Colon (tissue), 2 donors: Measurements from ENCODE around the gene RHEB.

Experiments
- FAIRE-seq: peaks from 2 replicates; lab custom pipeline; 2012; peaks lifted over from hg19 to GRCh38; lab: Jason Lieb, UNC
- donor health status: control.
- donor health status: control.

Gene RHEB

GRCh38 chr7:151470711-151471110 lies 49.0 kb downstream of the RHEB start:
- no peak for FAIRE-seq

- FAIRE-seq = no peak
Measured at GRCh38 chr7:151469281-151469680, 50.4 kb downstream of the RHEB start.

GRCh38 chr7:151468217-151469018 lies 51.3 kb downstream of the RHEB start:
- no peak for FAIRE-seq

- no peak for FAIRE-seq
Measured at GRCh38 chr7:151465169-151465568, 54.5 kb downstream of the RHEB start.

- FAIRE-seq = no peak
Measured at GRCh38 chr7:151462306-151462779, 57.4 kb downstream of the RHEB start.

GRCh38 chr7:151461942-151462230 lies 57.8 kb downstream of the RHEB start:
- FAIRE-seq = no peak

- FAIRE-seq = no peak
Measured at GRCh38 chr7:151461096-151461941, 58.4 kb downstream of the RHEB start.

GRCh38 chr7:151460474-151460855 lies 59.2 kb downstream of the RHEB start:
- no peak for FAIRE-seq

GRCh38 chr7:151459726-151460473 lies 59.8 kb downstream of the RHEB start:
- no peak for FAIRE-seq

GRCh38 chr7:151457534-151457933 lies 62.2 kb downstream of the RHEB start:
- FAIRE-seq = no peak

GRCh38 chr7:151456782-151457181 lies 62.9 kb downstream of the RHEB start:
- FAIRE-seq = no peak

- FAIRE-seq = no peak
Measured at GRCh38 chr7:151456276-151456675, 63.4 kb downstream of the RHEB start.

GRCh38 chr7:151455690-151456089 lies 64.0 kb downstream of the RHEB start:
- no peak for FAIRE-seq

GRCh38 chr7:151454932-151455530 lies 64.7 kb downstream of the RHEB start:
- FAIRE-seq = no peak

GRCh38 chr7:151454305-151454704 lies 65.4 kb downstream of the RHEB start:
- no peak for FAIRE-seq

- no peak for FAIRE-seq
Measured at GRCh38 chr7:151453326-151453791, 66.3 kb downstream of the RHEB start.

- no peak for FAIRE-seq
Measured at GRCh38 chr7:151452680-151453325, 66.9 kb downstream of the RHEB start.

- FAIRE-seq = no peak
Measured at GRCh38 chr7:151451626-151452571, 67.8 kb downstream of the RHEB start.

- FAIRE-seq = no peak
Measured at GRCh38 chr7:151451156-151451555, 68.5 kb downstream of the RHEB start.

- no peak for FAIRE-seq
Measured at GRCh38 chr7:151449990-151450389, 69.7 kb downstream of the RHEB start.
